ENCODE measurements around the gene FCRL6. TPM values are rescaled to one million over a fixed set of nuclear protein-coding genes. Genes with fewer than 3 reads are reported as not detected.

The FCRL6 gene
- total RNA-seq, 1 experiment from 2014 or later, result not detected

DNA sequence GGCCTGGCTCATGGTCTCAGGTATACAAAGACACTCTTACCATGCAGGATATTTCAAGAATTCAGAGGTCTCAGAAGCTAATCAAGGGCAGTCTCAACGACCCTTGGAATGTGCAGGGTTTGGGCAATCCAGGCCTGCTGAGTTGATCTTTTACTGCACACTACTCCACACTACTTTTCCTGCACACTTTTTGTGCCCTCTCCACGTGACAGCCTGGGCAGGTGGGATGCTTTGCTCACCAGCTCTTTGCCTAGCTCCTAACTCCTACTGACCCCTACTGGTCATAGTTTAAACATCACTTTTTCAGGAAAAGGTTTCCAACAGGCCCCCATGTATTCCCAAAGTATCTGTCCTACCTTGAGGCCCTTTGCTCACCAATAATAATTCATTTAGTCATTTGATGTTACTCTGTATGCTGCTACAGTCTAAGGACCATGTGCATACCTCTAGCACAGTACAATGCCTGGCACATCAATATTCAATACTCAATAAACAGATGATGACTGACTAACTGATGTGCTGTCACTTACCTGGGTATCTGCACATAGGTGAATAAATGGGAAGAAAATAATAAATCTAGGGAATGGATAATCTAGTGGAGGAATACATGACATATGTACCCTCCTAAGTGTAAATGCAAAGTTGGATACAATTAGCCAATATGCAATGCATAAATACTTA lies 11.8 kb upstream of the FCRL6 start:
- in situ Hi-C loops (cut with HindIII; ENCODE audit: low pct_unique_long_range_greater_than_20kb, low sequenced_read_pairs), result loop anchor here (25.0 kb wide), 1 partner anchor 97 kb away; no protein-coding TSS in a partner anchor
- no peak for DNase-seq (ENCODE audit: low read depth)

DNA sequence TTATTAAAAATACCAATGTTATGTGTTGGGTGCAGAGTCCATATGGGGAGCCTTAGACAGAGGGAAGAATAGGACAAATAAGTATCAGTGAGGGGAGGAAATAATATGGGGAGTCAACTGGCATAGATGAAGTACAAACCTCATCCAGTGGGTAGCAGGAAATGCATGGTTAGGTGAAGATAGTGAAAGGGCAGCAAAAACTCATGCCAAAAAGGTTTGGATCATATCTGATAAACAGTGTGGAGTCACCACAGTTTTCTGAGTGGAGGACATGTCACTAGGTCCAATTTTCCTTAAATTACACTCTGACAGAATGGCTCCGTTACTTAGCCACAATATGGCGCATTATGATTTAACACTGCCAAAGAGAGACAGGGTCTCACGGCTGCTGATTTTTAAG lies 11.1 kb upstream of the FCRL6 start:
- DNase-seq (ENCODE audit: low read depth), result no peak
- in situ Hi-C loops (cut with HindIII; ENCODE audit: low pct_unique_long_range_greater_than_20kb, low sequenced_read_pairs), result loop anchor here (25.0 kb wide), 1 partner anchor 96 kb away; no protein-coding TSS in a partner anchor

DNA sequence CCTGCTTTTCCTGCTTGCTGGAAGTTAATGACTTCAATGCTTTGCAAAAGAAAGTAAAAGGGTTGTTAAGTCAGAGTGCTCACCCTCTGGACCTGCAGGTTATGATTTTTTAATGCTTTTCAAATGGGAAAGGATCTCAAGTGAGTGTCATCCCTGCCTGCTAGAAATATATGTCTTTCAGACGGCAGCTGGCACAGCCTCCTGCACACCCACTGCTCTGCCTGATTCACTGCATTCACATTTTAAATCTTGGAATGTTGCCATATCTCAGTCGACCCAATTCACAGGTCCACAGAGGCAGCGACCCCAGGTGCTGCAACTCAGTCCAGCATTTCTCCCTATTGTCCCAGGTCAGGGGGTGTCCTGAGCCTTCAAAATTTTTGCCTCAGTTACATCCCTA lies 10.7 kb upstream of the FCRL6 start:
- in situ Hi-C loops (cut with HindIII; ENCODE audit: low pct_unique_long_range_greater_than_20kb, low sequenced_read_pairs), result loop anchor here (25.0 kb wide), 1 partner anchor 96 kb away; no protein-coding TSS in a partner anchor
- no peak for DNase-seq (ENCODE audit: low read depth)

DNA sequence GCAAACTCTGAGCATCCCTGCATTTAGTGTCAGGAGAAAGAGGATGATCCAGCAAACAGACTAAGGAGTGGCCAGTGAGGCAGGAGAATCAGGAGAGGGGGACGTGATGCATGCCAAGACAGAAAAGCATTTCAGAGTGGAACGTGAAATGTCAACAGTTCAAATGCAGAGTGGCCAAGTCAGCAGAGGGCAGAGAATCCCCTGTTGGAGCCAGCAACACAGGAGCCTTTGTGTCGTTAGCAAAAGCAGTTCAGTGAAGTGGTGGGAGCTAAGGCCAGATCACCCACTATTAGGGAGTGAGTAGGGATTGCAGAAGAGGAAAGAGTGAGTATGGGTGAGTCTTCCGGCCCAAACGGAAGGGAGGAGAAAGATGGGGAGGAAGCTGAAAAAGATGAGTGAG lies 6.6 kb upstream of the FCRL6 start:
- in situ Hi-C loops (cut with HindIII; ENCODE audit: low pct_unique_long_range_greater_than_20kb, low sequenced_read_pairs), result loop anchor here (25.0 kb wide), 1 partner anchor 92 kb away; no protein-coding TSS in a partner anchor
- DNase-seq (ENCODE audit: low read depth), result no peak

DNA sequence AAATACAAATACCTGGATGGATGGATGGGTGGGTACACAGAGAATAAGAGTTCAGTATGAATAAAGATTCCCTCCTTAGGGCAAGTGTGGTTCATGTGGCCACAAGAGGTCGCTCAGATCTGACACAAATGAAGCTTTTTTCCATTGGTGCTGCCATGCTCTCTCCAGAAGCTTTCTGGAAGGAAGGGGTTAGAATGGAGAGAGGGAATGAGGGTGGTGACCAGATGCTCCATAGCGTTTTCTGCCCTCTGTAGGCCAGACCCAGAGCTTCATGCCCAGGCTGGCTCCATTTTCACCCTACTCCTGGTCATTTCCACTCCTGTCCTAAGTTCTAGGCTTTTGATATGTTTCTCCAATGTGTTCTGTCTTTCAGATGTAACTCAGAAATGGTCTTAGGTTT lies 3.3 kb upstream of the FCRL6 start:
- peak; percentile 77 for DNase-seq (ENCODE audit: low read depth)
- in situ Hi-C loops (cut with HindIII; ENCODE audit: low pct_unique_long_range_greater_than_20kb, low sequenced_read_pairs), result loop anchor here (25.0 kb wide), 1 partner anchor 88 kb away; no protein-coding TSS in a partner anchor

DNA sequence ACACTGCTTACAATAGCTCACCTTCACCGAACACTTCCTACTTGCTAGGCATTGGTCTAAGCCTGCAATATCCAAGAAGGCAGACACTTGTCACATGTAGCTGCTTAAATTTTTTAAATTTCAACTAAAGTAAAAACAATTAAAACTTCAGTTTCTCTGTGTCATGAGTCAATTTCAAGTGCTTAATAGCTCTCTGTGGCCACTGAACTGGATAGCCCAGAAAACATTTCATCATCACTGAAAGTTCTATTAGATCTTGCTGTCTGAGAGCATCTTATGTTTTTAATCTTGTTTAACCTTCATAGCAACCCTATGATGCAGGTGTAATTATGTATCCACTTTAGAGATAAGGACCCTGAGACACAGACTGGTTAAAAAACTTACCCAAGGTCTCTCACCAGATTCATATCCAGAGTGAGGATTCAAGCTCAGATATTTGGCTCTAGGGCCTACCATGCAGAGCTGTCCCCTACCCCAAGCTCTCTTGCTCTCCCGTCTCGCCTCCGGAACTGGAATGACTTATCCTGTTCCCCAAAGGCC lies 2.6 kb upstream of the FCRL6 start:
- in situ Hi-C loops (cut with HindIII; ENCODE audit: low pct_unique_long_range_greater_than_20kb, low sequenced_read_pairs), result loop anchor here (25.0 kb wide), 1 partner anchor 88 kb away; no protein-coding TSS in a partner anchor
- no peak for DNase-seq (ENCODE audit: low read depth)

DNA sequence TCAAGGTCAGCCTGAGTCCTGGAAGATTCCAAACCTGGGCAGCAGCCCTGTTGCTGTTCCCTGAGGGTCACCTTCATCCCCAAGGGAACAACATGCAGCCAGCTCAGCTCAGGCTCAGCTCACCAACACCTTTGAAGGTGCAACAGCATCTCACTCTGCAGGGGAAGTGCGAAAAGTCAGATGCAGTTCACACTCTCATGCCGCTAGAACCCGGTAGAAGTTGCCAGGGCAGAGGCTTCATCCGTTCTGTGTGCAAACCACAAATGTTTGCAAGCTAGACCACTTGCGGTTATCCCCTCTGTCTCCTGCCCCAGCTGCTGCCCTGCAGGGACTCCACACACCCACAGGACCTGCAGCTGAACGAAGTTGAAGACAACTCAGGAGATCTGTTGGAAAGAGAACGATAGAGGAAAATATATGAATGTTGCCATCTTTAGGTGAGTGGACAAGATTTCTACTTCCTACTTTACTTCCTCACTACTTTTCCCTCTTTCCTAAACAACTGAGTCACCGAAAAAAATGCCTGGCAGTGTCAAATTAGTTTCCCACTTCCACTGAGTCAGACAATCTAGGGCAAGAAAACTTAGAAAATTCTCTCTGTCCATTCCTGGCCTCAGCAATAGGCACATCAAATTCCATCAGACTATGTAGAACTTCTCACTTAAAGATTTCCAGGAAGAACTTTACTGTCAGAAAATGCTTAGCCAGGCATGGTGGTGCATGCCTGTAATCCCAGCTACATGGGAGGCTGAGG lies 1.8 kb upstream of the FCRL6 start:
- in situ Hi-C loops (cut with HindIII; ENCODE audit: low pct_unique_long_range_greater_than_20kb, low sequenced_read_pairs), result no loop called here
- DNase-seq (ENCODE audit: low read depth), result no peak

DNA sequence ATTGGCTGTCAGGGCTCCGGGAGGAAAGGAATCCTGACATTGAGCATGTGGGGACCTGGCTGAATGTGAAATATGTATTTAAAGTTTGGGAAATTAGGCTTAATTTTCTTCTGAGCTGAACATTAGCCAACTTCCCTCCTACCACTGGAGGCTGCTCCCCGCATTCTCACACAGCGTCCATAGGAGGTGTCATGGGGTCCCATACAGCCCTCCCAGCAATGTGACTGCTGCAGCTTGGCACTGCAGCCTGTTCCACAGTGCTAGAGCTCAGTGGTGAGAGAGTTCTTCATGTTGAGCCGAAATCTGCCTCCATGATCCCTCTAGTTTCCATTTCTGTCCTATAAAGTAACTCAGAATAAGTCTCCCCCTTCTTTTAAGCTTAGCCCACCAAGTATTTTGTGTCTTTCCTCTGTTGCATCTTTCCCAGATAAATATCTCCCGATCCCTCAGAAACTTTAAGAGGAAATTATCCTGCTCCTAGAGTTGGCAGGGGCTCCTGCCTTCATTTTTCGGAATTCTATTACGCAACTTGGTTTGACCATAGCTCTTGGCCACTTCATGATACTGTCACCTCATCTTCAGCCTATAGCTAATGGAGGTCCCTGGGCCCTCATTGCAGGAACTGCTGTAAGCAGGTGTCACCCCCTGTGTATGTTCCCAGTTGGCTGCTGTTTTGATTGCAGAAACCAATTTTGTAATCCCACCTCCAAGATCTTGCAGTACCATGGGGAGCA lies 2.0 kb downstream of the FCRL6 start:
- no peak for DNase-seq (ENCODE audit: low read depth)
- in situ Hi-C loops (cut with HindIII; ENCODE audit: low pct_unique_long_range_greater_than_20kb, low sequenced_read_pairs), result no loop called here

DNA sequence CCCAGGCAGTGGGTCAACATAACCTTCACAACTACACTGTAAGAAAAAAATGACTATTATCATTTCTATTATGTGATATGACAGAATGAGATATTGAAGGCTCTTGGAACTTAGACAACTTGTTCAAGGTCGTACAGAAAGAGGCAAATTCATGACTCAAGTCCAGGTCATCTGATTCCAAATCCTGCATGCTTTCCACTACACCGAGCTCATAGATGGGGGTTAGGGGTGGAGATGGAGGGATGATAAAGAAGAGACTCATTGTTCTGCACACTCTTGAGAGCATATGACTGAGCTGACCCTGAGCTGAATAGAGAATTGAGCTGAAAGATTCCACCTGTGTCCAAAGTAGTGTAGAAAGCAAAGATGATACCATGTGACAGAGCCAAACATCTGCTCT lies 2.8 kb downstream of the FCRL6 start:
- in situ Hi-C loops (cut with HindIII; ENCODE audit: low pct_unique_long_range_greater_than_20kb, low sequenced_read_pairs), result no loop called here
- no peak for DNase-seq (ENCODE audit: low read depth)

DNA sequence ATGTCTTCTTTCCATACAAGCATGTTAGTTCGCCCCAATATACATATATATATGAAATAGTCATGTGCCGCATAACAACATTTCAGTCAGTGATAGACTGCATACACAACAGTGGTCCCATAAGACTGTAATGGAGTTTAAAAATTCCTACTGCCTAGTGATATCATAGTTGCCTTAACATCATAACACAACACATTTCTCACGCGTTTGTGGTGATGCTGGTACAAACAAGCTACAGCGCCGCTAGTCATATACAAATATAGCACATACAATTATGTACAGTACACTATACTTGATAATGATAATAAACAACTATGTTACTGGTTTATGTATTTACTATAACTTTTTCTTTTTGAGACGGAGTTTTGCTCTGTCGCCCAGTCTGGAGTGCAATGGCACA lies 13.8 kb downstream of the FCRL6 start:
- in situ Hi-C loops (cut with HindIII; ENCODE audit: low pct_unique_long_range_greater_than_20kb, low sequenced_read_pairs), result no loop called here
- DNase-seq (ENCODE audit: low read depth), result no peak

DNA sequence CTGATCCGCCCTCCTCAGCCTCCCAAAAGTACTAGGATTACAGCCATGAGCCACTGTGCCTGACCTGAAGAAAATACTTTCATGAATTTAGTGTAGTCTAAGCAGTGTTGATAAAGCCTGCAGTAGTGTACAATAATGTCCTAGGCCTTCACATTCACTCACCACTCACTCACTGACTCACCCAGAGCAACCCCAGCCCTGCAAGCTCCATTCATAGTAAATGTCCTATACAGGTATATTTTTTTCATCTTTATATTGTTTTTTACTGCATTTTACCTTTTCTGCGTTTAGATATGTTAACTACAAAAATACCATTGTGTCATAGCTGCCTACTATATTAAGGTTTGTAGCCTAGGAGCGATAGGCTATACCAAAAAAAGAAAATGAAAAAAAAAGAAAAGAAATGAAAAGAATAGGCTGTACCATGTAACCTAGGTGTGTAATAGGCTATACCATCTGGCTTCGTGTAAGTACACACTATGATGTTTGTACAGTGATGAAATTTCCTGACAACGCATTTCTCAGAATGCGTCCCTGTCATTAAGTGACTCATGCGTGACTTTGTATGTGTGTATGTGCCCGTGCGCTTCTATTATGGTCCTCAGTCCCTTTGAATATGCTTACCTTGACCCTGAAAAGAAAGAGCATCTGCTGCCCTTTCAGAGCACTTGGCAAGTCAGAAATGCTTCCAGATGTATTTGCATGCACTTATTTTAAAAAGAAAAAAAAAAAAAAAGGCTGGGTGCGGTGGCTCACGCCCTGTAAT lies 15.3 kb downstream of the FCRL6 start:
- in situ Hi-C loops (cut with HindIII; ENCODE audit: low pct_unique_long_range_greater_than_20kb, low sequenced_read_pairs), result no loop called here
- DNase-seq (ENCODE audit: low read depth), result no peak

DNA sequence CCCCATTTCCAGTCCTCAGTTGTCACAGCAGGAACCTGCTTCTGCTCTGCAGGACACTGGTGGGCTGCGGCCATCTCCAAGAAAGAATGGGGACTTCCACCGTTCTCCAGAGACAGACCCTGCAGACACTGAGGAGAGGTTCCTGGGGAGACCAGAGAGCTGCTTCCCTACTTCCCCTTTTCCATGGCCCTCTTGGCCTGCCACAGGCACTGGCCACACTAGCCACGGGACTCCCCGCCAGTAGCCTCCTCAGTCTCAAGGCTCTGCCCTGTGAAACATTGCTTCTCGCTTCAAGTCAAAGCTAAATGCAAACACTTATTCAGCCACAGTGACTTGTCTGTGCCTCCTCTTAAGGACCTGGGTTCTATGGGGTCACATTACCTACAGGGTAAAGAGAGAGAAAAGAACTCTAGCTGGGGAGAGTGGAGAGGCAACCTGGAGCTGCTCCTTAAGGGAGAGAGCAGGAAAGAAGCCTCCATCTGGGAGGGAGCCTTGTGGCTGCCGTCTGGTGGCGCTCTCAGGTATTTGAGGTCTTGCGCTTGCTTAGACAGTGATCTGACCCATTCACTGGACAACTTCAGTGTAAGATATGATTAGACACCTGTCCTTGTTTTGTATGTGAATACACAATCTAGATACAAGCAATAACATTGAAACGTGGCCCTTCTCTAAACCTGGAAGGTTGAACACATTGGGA lies 19.2 kb downstream of the FCRL6 start:
- in situ Hi-C loops (cut with HindIII; ENCODE audit: low pct_unique_long_range_greater_than_20kb, low sequenced_read_pairs), result no loop called here
- DNase-seq (ENCODE audit: low read depth), result no peak

DNA sequence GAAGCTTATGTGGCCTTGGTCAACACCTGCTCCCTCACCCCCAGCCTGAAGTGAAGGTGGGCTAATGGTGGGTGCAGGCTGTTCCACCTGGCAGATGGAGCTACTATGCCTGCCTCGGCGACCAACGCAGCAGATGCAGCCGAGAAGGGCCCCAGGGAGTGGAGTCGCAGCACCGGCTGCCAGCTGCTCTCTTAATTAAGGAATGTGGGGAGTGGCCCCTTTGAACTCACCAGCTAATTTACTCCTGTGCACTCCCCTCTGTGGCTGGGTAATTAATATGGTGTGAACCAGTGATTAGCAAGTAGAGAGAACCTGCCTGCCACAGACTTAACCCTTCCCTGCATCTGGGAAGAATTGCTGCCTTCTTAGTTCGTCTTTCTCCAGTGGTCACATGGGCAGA lies 21.2 kb downstream of the FCRL6 start:
- in situ Hi-C loops (cut with HindIII; ENCODE audit: low pct_unique_long_range_greater_than_20kb, low sequenced_read_pairs), result no loop called here
- no peak for DNase-seq (ENCODE audit: low read depth)

DNA sequence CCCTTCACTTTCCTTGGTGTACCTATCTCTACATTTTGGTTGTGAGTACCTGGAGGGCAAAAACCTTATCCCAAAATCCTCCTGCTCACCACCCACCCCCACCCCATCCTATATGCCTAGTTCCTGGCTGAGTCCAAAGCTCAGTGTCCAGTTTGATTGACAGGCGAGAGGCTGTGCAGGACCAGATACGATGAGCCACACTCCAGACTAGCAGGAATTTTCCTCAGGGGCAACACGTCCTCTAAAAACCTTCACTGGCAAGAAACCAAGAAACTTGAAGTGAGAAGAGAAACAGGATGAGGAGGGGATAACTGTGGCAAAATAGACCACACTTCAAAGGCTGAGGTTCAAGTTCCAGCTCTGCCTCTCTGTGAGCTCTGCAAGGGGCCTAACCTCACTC lies 23.4 kb downstream of the FCRL6 start:
- no peak for DNase-seq (ENCODE audit: low read depth)
- in situ Hi-C loops (cut with HindIII; ENCODE audit: low pct_unique_long_range_greater_than_20kb, low sequenced_read_pairs), result no loop called here

DNA sequence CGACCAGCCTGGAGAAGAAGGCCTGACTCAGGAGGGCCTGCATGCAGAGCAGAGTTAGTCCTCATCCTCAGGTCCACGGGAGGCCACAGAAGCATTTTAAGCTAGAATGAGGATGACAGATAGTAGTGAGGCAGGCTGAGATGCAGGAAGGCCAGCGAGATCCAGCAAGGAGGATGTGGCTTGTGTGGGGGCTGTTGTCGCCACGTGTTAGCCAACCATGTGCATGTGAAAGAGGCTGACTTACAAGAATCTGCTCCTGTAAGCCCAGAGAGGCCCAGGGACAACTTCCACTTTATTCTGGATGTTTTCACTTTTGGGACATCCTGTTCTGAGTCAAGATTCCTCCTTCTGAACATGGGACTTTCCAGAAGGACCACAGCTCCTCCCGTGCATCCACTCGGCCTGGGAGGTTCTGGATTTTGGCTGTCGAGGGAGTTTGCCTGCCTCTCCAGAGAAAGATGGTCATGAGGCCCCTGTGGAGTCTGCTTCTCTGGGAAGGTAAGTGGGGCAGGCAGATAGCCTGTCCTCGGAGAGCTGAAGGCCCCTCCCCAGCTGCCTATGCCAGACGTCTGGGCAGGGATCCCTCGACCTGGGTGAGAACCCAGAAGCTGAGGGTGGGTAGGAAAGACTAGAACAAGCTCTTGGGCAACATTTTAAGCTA lies 24.4 kb downstream of the FCRL6 start, which contains the start of gene SLAMF8:
TSS of gene SLAMF8 (plus strand) at position 433 of the 661 bp plus-strand sequence. CDS start at position 459, 26 bp downstream.
- DNase-seq (ENCODE audit: low read depth), result no peak
- in situ Hi-C loops (cut with HindIII; ENCODE audit: low pct_unique_long_range_greater_than_20kb, low sequenced_read_pairs), result no loop called here

DNA sequence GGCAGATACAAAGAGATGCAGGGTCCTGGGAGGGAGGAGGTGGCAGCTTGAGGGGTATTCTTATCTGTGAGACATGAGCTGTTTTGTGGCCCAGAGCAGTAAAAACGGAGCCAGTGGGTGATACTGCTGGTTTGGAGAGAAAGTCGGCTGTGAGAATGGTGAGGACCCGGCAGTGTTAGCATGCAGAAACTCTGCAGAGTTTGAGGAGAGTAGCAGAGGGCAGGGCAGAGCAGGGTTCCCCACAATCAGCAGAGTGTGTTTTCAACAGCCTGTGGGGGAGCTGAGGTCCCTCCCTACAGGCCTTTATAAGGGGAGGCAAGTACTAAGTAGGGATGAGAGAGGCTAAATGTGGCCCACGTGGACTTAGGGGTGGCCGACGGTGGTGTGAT lies 24.9 kb downstream of the FCRL6 start:
- in situ Hi-C loops (cut with HindIII; ENCODE audit: low pct_unique_long_range_greater_than_20kb, low sequenced_read_pairs), result no loop called here
- DNase-seq (ENCODE audit: low read depth), result no peak

DNA sequence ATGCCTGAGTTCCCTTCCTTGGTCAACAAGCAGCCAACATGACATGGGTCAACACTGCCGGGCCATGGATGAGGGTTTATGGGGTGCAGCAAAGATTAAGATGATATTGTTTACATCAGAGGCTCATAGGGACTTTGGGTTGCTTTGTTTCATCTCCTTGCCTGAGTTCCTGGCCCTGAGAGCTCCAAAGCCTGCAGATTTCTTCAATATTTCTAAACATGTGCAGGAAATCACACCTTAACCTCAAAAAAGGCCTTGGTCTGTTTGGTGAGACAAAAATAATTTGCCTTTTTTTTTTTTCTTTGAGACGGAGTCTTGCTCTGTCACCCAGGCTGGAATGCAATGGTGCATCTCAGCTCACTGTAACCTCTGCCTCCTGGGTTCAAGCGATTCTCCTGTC lies 25.4 kb downstream of the FCRL6 start:
- DNase-seq (ENCODE audit: low read depth), result no peak
- in situ Hi-C loops (cut with HindIII; ENCODE audit: low pct_unique_long_range_greater_than_20kb, low sequenced_read_pairs), result no loop called here
